DMS79 (cell line): ENCODE results near the gene AGBL4.
"Not testable (repeated sequence)": the region's sequence is repeated elsewhere in the genome, so short reads cannot be mapped to it uniquely, and the experiment has no call there.

Experiments
- DNase-seq: peaks from one replicate; lab custom pipeline; 2025; lab: John Stamatoyannopoulos, UW

Gene AGBL4

DNA sequence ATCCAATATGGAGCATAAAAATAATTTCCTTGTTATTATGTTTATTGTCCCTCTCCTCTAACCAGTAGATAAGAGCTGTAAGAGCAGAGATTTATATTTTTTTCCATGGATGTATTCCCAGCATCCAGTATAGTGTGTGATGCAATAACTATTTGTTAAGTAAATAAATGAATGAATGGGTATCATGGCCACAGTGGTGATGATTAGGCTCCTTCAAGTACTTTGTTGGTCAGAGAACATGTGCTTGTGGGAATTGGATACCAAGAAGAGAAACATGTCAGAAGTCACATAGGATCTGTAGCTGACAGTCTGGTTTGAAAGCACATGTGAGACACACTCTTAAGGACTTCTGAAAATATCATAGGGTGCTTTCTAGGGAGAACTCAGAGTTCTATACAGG is 588.5 kb downstream of the AGBL4 start:
- DNase-seq = no peak

DNA sequence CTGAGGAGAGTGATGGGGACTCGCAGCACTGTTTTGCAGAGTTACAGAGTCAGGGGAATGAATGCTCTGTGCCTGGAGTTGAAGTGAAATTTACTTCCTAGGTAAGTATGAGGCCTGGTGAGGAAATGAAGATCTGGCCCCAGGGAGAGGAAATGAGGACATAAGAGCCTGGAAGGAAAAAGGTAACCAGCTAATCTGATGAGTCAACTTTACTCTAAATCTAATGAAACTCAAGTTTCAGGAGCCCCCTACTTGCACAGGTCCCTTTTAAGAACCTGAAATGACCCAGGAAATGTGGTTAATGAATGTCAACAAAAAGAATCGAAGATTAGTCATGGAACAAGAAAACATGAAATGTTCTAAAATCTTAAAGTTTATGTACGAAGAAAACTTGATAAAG is 599.0 kb downstream of the AGBL4 start:
- DNase-seq = no peak

DNA sequence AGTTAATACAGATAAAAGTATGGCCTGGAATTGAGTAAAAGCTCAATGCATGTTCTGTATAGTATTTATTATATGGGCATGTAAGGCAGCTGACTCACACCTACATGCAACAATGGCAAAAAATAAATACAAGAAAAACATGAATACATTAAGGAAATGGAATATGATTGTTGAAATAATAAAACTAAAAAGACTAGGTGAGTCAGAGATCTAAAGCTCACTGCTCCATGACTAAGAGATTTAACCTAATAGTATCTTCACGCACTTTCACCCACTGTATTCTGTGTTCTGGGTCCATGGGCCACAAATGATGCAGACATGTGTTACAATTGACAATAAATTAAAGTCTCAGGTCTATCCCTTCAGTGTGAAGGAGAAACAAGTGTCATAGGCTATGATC is 607.0 kb downstream of the AGBL4 start:
- no peak for DNase-seq

DNA sequence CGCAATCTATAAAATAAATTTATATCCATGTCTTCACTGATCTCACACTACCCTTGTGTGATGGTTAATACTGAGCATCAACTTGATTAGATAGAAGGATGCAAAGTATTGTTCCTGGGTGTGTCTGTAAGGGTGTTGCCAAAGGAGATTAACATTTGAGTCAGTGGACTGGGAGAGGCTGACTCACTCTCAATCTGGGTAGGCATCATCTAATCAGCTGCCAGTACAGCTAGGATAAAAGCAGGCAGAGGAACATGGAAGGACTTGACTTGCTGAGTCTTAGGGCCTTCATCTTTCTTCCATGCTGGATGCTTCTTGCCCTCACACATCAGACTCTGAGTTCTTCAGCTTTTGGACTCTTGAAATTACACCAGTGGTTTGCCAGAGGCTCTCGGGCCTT is 615.4 kb downstream of the AGBL4 start:
- no peak for DNase-seq

DNA sequence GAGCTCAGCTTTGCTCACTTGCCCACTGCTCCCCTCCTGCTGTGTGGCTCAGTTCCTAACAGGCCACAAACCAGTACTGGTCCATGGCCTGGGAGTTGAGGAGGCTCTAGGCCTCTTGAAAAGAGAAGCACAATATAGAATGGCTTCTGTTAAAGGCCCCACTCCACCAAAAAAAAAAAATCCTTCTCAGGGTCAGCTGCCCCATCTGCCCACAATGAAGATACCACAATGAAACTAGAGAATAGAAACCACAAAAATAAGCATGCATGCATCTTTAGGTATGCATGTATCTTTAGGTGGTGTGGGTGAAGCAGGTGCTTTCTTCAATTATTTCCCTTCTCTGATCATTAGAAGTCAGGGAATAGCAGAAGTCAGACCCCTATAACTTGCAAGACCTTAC is 626.7 kb downstream of the AGBL4 start:
- DNase-seq = no peak

DNA sequence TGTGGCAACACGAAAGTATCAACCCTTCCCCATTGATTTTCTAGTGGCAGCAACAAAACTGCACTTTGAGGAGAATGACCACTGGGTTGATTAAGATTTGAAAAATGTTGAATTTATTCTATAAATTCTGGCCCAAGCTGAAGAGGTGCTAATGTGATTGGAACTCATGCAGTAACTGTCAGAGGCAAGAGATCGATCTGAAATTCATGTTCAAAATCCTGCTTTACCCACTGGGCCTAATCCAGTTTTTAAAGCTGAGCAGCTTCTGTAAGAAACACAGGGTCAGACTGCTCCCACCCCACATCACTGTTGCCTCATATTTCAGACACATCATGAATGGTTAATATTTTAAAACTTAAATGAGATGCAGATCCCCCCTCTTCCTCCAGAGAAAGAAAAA is 629.6 kb downstream of the AGBL4 start:
- no peak for DNase-seq

GRCh38 chr1:49389699-49390098 is 634.1 kb downstream of the AGBL4 start:
- no peak for DNase-seq

- DNase-seq = no peak
Observed at GRCh38 chr1:49364676-49365075, 659.1 kb downstream of the AGBL4 start.

DNA sequence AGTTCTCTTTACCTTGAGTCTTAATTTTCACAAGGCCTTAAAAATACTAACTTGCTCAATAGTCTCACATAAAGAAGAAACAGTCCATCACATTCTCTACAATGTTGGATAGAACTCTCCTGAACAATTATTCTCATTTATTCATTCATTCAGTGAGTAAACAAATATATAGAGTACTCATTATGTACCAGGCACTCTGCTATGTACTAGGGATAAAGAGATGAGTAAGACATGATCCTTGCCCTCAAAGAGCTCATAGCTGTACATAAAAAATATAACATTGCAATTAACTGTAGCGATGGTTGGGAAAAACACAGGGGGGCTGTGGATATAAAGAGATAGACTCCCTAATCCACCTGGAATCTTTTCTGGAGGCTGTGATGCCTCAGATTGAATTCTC is 660.1 kb downstream of the AGBL4 start:
- DNase-seq = no peak

GRCh38 chr1:49358036-49358435 is 665.7 kb downstream of the AGBL4 start:
- no peak for DNase-seq

GRCh38 chr1:49356594-49356993 is 667.2 kb downstream of the AGBL4 start:
- no peak for DNase-seq

DNA sequence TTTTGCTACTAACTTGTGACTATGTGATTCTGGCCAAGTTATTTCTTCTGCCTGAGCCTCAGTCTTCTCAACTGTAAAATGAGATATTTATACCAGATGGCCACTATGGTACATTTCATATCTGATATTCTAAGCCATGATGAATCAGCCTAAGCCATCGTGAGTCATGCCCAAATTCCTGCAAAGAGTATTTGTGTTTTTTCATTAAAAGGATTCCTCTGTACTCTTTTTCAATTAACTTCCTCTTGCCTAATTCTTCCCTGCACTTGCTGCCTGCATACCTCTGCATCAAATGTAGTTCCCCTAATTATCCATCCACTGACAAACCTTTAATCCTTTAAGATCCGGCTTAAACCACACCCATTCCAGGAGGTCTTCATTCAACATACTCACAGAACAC is 672.0 kb downstream of the AGBL4 start:
- no peak for DNase-seq

GRCh38 chr1:49346767-49347349 is 676.9 kb downstream of the AGBL4 start:
- no peak for DNase-seq

DNA sequence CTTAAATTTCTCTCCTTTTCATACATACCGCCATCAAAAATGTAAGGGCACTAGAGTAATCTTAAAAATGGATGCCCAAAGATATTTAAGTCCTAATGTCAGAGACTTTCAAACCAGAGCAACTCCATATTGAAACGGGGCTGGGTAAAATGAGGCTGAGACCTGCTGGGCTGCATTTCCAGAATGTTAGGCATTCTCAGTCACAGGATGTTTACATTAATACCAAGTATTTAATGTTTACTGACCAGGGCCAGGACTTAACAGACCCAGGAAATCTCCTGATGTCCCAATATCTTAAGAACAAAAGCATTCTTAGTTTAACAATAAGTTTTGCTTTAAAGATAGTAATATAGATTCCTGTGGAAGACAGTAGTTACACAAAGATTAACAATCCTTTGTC is 683.2 kb downstream of the AGBL4 start:
- no peak for DNase-seq

GRCh38 chr1:49339043-49339442 is 684.7 kb downstream of the AGBL4 start:
- DNase-seq = no peak

DNA sequence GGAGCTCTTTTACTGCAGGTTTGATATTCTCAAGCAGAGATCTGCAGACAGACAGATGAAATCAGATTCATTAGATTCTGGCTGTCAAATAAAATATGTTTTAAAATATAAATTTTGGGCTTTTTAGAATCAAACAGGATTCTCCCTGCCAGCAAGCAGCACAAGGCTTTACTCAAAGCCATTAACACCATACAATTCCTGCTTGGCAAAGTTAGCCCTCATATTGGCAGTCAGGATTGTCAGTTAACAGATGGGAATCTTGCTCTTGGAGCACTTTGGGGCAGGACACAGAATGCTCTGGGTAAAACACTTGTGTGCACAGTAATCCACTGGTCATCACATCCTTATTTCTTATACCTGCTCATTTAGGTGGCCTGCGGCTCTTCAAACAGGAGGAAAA is 686.5 kb downstream of the AGBL4 start:
- DNase-seq = no peak

DNA sequence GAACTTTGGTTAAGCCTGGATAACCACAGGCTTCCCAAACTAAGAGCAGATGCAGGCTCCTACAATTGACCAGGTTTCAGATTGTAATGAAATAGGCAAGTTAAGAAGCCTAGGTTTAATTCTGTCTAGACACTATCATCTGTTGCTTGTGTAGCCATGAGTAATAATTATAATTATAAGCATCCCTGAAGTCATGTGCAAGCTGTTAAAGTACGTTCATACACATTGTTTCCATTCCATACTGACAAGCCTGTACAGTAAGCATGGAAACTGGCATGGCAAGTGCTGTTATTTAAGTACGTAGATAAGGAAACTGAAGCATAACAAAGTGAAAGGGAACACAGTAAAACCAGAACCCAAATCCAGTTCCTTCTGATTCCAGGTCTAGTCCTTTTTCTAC is 689.8 kb downstream of the AGBL4 start:
- no peak for DNase-seq

GRCh38 chr1:49331066-49331852 is 692.5 kb downstream of the AGBL4 start:
- DNase-seq = no peak

DNA sequence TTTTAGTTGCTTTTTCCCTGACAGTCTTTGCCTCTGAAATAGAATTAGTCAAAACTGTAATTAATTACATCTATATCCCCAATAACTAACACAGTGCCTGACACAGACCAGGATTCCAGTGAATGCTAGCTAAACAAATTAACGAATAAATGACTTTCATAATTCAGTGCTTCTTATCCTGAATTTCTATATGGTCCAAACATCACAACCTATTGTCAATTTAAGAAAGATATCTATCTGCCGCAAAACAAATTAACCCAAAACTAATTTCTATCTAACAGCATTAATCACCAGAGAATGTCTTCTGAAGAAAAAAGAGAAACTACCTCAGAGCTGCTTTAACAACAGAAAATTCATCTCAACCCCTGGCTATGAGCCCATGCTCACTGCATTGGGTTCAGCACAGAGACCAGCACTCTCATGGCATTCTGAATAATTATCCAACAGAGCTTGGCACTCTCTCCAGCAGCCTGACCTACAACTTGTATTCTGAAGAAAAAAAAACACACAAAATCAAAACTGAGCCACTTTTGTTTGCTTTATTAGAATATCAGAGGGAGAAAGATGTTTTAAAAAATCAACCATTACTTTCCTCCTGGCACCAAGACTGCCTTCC is 699.7 kb downstream of the AGBL4 start:
- no peak for DNase-seq

GRCh38 chr1:49320493-49320892 is 703.3 kb downstream of the AGBL4 start:
- DNase-seq = not testable (repeated sequence)

- no peak for DNase-seq
Observed at GRCh38 chr1:49319426-49319963, 704.3 kb downstream of the AGBL4 start.

DNA sequence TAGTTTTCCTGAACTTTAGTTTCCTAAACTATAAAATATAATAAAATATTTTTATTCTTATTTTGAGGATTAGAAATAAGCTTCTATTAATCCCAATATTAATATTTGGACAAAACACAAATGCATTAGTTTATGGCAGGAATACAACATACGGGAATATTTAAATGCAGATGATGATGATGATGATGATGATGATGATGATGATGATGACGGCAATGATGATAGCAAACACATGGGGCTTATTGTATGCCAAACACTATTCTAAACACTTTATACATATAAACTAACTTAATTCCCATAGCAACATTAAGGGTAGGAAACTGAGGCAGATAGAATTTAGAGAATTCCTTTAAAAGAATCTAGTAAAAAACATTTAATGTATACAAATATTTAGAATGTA is 705.5 kb downstream of the AGBL4 start:
- no peak for DNase-seq

DNA sequence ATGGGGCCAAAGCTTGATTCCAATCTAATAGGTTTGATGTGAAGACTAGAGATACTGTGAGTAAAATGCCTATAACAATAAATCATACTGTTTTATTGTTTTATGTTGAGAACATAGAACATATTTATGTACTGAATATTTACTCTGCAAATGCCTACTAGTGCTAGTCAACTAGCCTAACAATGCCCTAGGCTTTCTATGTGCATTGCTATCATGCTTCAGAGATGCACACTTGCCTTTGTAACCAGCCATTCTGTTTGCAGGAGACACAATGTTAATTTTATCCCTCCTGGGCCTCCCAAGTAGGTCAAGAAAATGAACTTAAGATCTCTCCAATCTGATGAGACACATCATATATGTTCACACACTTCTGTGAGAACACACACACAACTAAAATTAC is 716.3 kb downstream of the AGBL4 start:
- DNase-seq = no peak
